Trophoblast cell (in vitro differentiated cells and primary cell): Measurements from ENCODE around the gene NWD2.

ENCODE experiments used
- DNase-seq, 2 donors: peaks; one replicate each; pipeline ENCODE4 v3.0.0-alpha.2; 2016
- H2AFZ ChIP-seq: 2 replicates; pipeline ENCODE4 v1.6.1; 2013; ENCODE audit warnings: low read length, moderate library complexity, mild to moderate bottlenecking; ENCODE audit not compliant: insufficient read depth, poor library complexity
- H2AK5ac ChIP-seq: 2 replicates; pipeline ENCODE4 v1.6.1; 2013; ENCODE audit warnings: mild to moderate bottlenecking, low read length
- H2BK120ac ChIP-seq: 2 replicates; pipeline ENCODE4 v1.6.1; 2013; ENCODE audit warnings: low read length, mild to moderate bottlenecking, moderate library complexity; ENCODE audit not compliant: insufficient read depth, poor library complexity
- H2BK12ac ChIP-seq: 2 replicates; pipeline ENCODE4 v1.6.1; 2013; ENCODE audit warnings: mild to moderate bottlenecking, low read length, moderate library complexity
- H2BK5ac ChIP-seq: 2 replicates; pipeline ENCODE4 v1.6.1; 2013; ENCODE audit warnings: low read length, low read depth, moderate library complexity, mild to moderate bottlenecking; ENCODE audit not compliant: poor library complexity
- H3K14ac ChIP-seq: 2 replicates; pipeline ENCODE4 v1.6.1; 2013; ENCODE audit warnings: mild to moderate bottlenecking, low read length
- H3K18ac ChIP-seq: 2 replicates; pipeline ENCODE4 v1.6.1; 2013; ENCODE audit warnings: mild to moderate bottlenecking, low read length
- H3K23ac ChIP-seq: 2 replicates; pipeline ENCODE4 v1.6.1; 2013; ENCODE audit warnings: low read length
- H3K27ac ChIP-seq: 2 replicates; pipeline ENCODE4 v1.5.1; 2013; ENCODE audit warnings: low read depth, mild to moderate bottlenecking, inconsistent platforms, low read length, moderate library complexity
- H3K27me3 ChIP-seq: 2 replicates; pipeline ENCODE4 v1.6.1; 2013; ENCODE audit warnings: inconsistent platforms, mild to moderate bottlenecking, low read length, moderate library complexity; ENCODE audit not compliant: insufficient read depth
- H3K36me3 ChIP-seq, 2 experiments: 1 replicate in 1 of 2; 2 replicates in 1 of 2; pipeline ENCODE4 v1.6.1; 2013; ENCODE audit warnings: low read length in 2 of 2, mild to moderate bottlenecking in 2 of 2, moderate library complexity in 1 of 2; ENCODE audit not compliant: insufficient read depth in 2 of 2, control insufficient read depth in 1 of 2
- H3K4ac ChIP-seq: 2 replicates; pipeline ENCODE4 v1.6.1; 2013; ENCODE audit warnings: low read depth, mild to moderate bottlenecking, low read length, moderate library complexity
- H3K4me1 ChIP-seq, 2 experiments: 1 replicate in 1 of 2; 2 replicates in 1 of 2; pipeline ENCODE4 v1.6.1; 2013; ENCODE audit warnings: low read length in 2 of 2, mild to moderate bottlenecking in 2 of 2, moderate library complexity in 1 of 2; ENCODE audit not compliant: insufficient read depth in 2 of 2, control insufficient read depth in 1 of 2
- H3K4me2 ChIP-seq: 2 replicates; pipeline ENCODE4 v1.6.1; 2013; ENCODE audit warnings: inconsistent platforms, mild to moderate bottlenecking, low read length, moderate library complexity
- H3K4me3 ChIP-seq: 2 replicates; pipeline ENCODE4 v1.5.1; 2013; ENCODE audit warnings: mild to moderate bottlenecking, low read depth, low read length, inconsistent platforms
- H3K79me1 ChIP-seq: one replicate; pipeline ENCODE4 v1.6.1; 2013; ENCODE audit warnings: low read length
- H3K79me2 ChIP-seq: 2 replicates; pipeline ENCODE4 v1.6.1; 2013; ENCODE audit warnings: low read length, mild to moderate bottlenecking; ENCODE audit not compliant: control insufficient read depth, insufficient read depth, poor library complexity
- H3K9ac ChIP-seq: 2 replicates; pipeline ENCODE4 v1.6.1; 2013; ENCODE audit warnings: mild to moderate bottlenecking, low read length
- H3K9me3 ChIP-seq: 2 replicates; pipeline ENCODE4 v1.6.1; 2013; ENCODE audit warnings: low read depth, mild to moderate bottlenecking, control low read depth, inconsistent platforms, low read length; ENCODE audit not compliant: insufficient read depth
- H4K12ac ChIP-seq: 2 replicates; pipeline ENCODE4 v1.6.1; 2013; ENCODE audit warnings: low read depth, mild to moderate bottlenecking, low read length, moderate library complexity
- H4K8ac ChIP-seq: 2 replicates; pipeline ENCODE4 v1.6.1; 2013; ENCODE audit warnings: low read depth, mild to moderate bottlenecking, low read length, moderate library complexity
- H4K91ac ChIP-seq: one replicate; pipeline ENCODE4 v1.6.1; 2013; ENCODE audit warnings: low read depth, mild to moderate bottlenecking, low read length, moderate library complexity
- WGBS: extraction: QIAGEN DNeasy Blood & Tissue Kit; methylation state at CpG from one replicate; pipeline ENCODE4 v1.1.7; 2013; ENCODE audit warnings: missing lambda C conversion rate; ENCODE audit not compliant: insufficient read length, insufficient coverage; ENCODE audit errors: extremely low coverage; 5-methylcytosine and 5-hydroxymethylcytosine counted together

NWD2 gene

GRCh38 chr4:37441231-37442061 is 196.9 kb downstream of the NWD2 start:
- Histone ChIP-seq H2BK12ac (no peak overlapping the region), H3K9me3 (no peaks in the 10 kb centered on the region), H4K12ac (no peak overlapping the region), H3K27me3 (no peaks in the 10 kb centered on the region), H3K4me2 (no peak overlapping the region), H2AFZ (no peak overlapping the region), H4K91ac (peak overlapping the region; percentile 66), H3K79me2 (peaks cover 1% of the 10 kb centered on the region), H3K36me3 (no peaks in the 10 kb centered on the region), H3K9ac (no peak overlapping the region), H2BK120ac (peak overlapping the region; percentile 44), H3K27ac (peak overlapping the region; percentile 92), H3K4me1 (peaks cover 19 to 28% of the 10 kb centered on the region in 2 experiments), H2BK5ac (peak overlapping the region; percentile 45), H3K4me3 (no peak overlapping the region), H4K8ac (no peak overlapping the region), H3K23ac (no peak overlapping the region), H3K79me1 (peaks cover 23% of the 10 kb centered on the region), H3K18ac (no peak overlapping the region), H2AK5ac (no peak overlapping the region), H3K4ac (no peak overlapping the region), H3K14ac (no peak overlapping the region)
- peak; percentile 94 to 98 for DNase-seq
- WGBS, result no CpG with 5 or more reads among the region's 9 CpGs

- Histone ChIP-seq H2BK5ac (no peak overlapping the region), H3K4ac (no peak overlapping the region), H3K4me2 (no peak overlapping the region), H3K27me3 (no peaks in the 10 kb centered on the region), H2AK5ac (no peak overlapping the region), H3K23ac (no peak overlapping the region), H3K9ac (no peak overlapping the region), H3K27ac (no peak overlapping the region), H4K91ac (no peak overlapping the region), H2AFZ (no peak overlapping the region), H3K4me1 (peaks cover 19 to 28% of the 10 kb centered on the region in 2 experiments), H3K79me2 (peaks cover 1% of the 10 kb centered on the region), H3K79me1 (peaks cover 23% of the 10 kb centered on the region), H3K4me3 (no peak overlapping the region), H3K14ac (no peak overlapping the region), H2BK120ac (no peak overlapping the region), H3K18ac (no peak overlapping the region), H4K8ac (no peak overlapping the region), H4K12ac (no peak overlapping the region), H2BK12ac (no peak overlapping the region), H3K9me3 (no peaks in the 10 kb centered on the region), H3K36me3 (no peaks in the 10 kb centered on the region)
- no peak for DNase-seq
- no CpG with 5 or more reads among the region's 1 CpG for WGBS
Measured at GRCh38 chr4:37442062-37442323, 197.4 kb downstream of the NWD2 start.

DNA sequence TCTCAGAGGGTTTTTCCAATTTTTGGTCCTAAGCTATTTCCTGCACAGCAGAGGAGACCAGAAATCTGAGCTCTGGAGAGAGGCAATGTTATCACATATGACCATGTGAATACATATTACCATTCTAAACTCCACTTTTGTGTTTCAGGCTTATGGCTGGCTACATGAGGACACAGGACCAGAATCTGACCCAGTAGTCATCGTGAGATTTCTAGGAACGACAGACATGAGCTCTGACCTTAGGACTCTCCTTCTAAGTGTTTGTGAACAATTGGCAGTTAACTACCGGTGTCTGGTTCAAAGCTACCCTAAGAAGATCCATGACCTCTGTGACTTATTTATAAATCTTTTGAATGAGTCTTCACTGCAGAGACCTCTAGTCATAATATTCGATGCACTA is 198.6 kb downstream of the NWD2 start:
- no peak overlapping the region for H2AFZ ChIP-seq
- no peak overlapping the region for H3K4me3 ChIP-seq
- no peak overlapping the region for H3K4ac ChIP-seq
- peaks cover 1% of the 10 kb centered on the region for H3K79me2 ChIP-seq
- peak overlapping the region; percentile 25 for H2BK120ac ChIP-seq
- DNase-seq, result no peak
- no peak overlapping the region for H4K12ac ChIP-seq
- H3K4me2 ChIP-seq, result no peak overlapping the region
- no peak overlapping the region for H3K14ac ChIP-seq
- H3K27me3 ChIP-seq, result no peaks in the 10 kb centered on the region
- H2AK5ac ChIP-seq, result no peak overlapping the region
- no CpG with 5 or more reads among the region's 4 CpGs for WGBS
- H2BK12ac ChIP-seq, result peak overlapping the region; percentile 76
- H3K27ac ChIP-seq, result no peak overlapping the region
- H3K9ac ChIP-seq, result no peak overlapping the region
- no peak overlapping the region for H3K18ac ChIP-seq
- H3K79me1 ChIP-seq, result peaks cover 23% of the 10 kb centered on the region
- H4K8ac ChIP-seq, result no peak overlapping the region
- no peak overlapping the region for H4K91ac ChIP-seq
- peaks cover 19 to 28% of the 10 kb centered on the region in 2 experiments for H3K4me1 ChIP-seq
- no peak overlapping the region for H3K23ac ChIP-seq
- no peak overlapping the region for H2BK5ac ChIP-seq
- H3K9me3 ChIP-seq, result no peaks in the 10 kb centered on the region
- no peaks in the 10 kb centered on the region for H3K36me3 ChIP-seq

- Histone ChIP-seq H3K36me3 (no peaks in the 10 kb centered on the region), H2AK5ac (peak overlapping the region; percentile 46), H4K91ac (no peak overlapping the region), H3K27ac (no peak overlapping the region), H3K4ac (no peak overlapping the region), H3K9ac (no peak overlapping the region), H4K12ac (no peak overlapping the region), H3K14ac (peak overlapping the region; percentile 28), H2BK5ac (no peak overlapping the region), H3K79me2 (peaks cover 1% of the 10 kb centered on the region), H2BK12ac (peak overlapping the region; percentile 42), H3K27me3 (no peaks in the 10 kb centered on the region), H4K8ac (no peak overlapping the region), H3K4me1 (peaks cover 16 to 24% of the 10 kb centered on the region in 2 experiments), H3K4me3 (no peak overlapping the region), H2BK120ac (no peak overlapping the region), H3K9me3 (no peaks in the 10 kb centered on the region), H3K23ac (no peak overlapping the region), H2AFZ (no peak overlapping the region), H3K4me2 (no peak overlapping the region), H3K18ac (peak overlapping the region; percentile 47), H3K79me1 (peaks cover 19% of the 10 kb centered on the region)
- DNase-seq, result peak in 1 of 2 donors; percentile 63
- WGBS, result no CpG with 5 or more reads among the region's 9 CpGs
Measured at GRCh38 chr4:37445023-37445422, 200.5 kb downstream of the NWD2 start.
